Pericardium fibroblast (primary cell): ENCODE results near the gene IPO8. TPM values are rescaled to one million over a fixed set of nuclear protein-coding genes. Genes with fewer than 3 reads are reported as not detected.

ENCODE experiments used
- total RNA-seq: library from RNA; depleted of rRNA; stranded (reverse); fragments of >200 nt; gene quantifications from 2 replicates; pipeline ENCODE4 v1.2.3, GENCODE V29; 2015

IPO8 gene
- total RNA-seq, result 11.4 and 20.5 TPM in 2 replicates

DNA sequence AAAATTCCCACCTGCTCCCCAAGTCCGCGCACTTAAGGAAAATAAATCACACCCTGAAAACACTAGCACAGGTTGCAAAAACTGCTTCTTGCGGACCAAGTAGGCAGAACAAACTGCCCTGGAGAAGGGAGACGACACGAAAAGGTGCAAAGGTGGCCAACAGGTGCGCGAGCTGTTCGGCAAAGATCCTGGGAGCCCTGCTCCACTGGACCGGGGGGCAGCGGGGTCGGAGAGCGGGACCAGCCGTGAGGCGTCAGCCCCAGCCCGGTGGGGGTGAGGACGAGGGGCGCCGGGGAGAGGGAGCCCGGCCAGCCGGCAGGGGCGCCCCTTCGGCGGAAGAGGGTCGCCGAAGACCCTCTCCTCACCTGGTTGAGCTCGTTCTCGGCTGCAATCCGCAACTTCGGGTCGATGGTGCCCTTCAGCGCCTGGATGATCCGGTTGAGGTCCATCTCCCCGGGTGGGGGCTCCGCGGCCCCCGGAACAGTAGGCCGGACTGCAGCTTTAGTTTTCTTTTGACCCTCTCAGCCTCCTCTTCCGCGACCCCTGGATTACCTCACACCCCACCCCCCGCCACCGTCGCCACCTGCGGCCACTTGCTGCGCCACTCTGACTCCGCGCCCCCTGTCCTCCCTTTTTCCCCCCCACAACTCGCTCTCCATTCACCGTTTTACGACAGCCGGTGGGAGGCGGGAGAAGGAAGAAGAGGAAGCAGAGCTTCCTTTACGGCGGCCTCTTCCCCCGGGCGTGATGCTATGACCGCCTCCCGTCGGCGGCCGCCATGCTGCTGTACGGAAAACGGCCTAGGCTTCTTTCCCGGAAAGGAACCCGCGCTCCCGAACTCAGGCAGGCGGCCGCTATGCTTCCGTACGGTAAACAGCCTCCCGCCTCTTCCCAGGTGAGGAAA lies at the start of gene IPO8:
TSS of gene IPO8 (minus strand) at position 671 of the 904 bp plus-strand sequence. CDS start at position 449, 222 bp downstream.

Other genes with a start within 250 kb of the IPO8 start
- 14.6 and 42.6 TPM in 2 replicates for gene CAPRIN2, start 59.1 kb upstream of the IPO8 start, total RNA-seq
- 0.23 and 3.7 TPM in 2 replicates for gene TSPAN11, start 230.9 kb upstream of the IPO8 start, total RNA-seq